Lower leg skin (tissue), 4 donors: ENCODE results near the gene ULBP3. TPM values are rescaled to one million over a fixed set of nuclear protein-coding genes. Genes with fewer than 3 reads are reported as not detected.

Source experiments
- DNase-seq, 2 donors: peaks; one replicate each; pipeline ENCODE4 v3.0.0-alpha.2; 2019; ENCODE audit warnings: low spot score in 2 of 2
- H3K4me3 ChIP-seq: fragments of 200-600 bp; sonication (generic); 2 replicates; pipeline ENCODE4 v1.5.1; 2017; ENCODE audit warnings: mild to moderate bottlenecking, low read depth; ENCODE audit not compliant: poor library complexity, severe bottlenecking
- POLR2A ChIP-seq, 2 donors: fragments of 450-650 bp; IDR thresholded peaks; one replicate each; pipeline ENCODE4 v1.6.1; 2016 to 2017; ENCODE audit warnings: antibody characterized with exemption in 2 of 2, mild to moderate bottlenecking in 1 of 2, moderate library complexity in 1 of 2
- WGBS, 2 donors: methylation state at CpG; one replicate each; pipeline ENCODE4 v1.1.5; 2018; 5-methylcytosine and 5-hydroxymethylcytosine counted together
- intact Hi-C: fragments of 100-400 bp; cut with DNase I; formaldehyde crosslinking; loops from one replicate; pipeline ENCODE4 v1.15.0; 2023; ENCODE audit warnings: low total_unique reads
- total RNA-seq, 4 donors: library from RNA; depleted of rRNA; stranded (reverse); fragments of >200 nt; gene quantifications; one replicate each; pipeline ENCODE4 v1.1.0, GENCODE V29; 2016
- TF ChIP-seq, protein P1 (sequence below), 3 donors: fragments of 450-650 bp; IDR thresholded peaks; one replicate each; pipeline ENCODE4 v1.5.1; 2016; ENCODE audit warnings: antibody characterized with exemption in 3 of 3, mild to moderate bottlenecking in 3 of 3, moderate library complexity in 2 of 3

The ULBP3 gene
- total RNA-seq, 4 donors from 2014 or later, result 1.2 to 2.4 (median 1.2) TPM; not detected in 1

DNA sequence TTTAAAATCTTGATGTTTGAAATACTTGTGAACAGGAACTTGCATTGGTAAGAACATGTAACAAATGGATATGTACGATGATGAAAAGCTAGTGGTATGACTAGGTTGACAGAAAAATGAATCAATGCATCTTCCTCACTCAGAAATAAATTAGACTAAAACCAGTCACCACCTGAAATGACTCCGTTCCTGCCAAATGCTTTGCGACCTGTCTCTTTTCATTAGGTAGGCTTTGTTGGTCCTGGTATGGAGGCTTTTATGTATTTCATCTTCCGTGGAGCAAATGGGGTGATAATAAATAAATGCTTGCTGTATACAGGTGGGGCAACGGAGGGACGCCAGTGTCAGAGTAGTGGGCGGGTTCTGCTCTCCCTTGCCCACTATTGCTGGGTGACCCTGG is 17.1 kb upstream of the ULBP3 start:
- no peak overlapping the region for H3K4me3 ChIP-seq
- WGBS, 2 donors, result 89 to 94% methylated on average over 7 of the region's 7 CpGs
- no peak for DNase-seq
- intact Hi-C loops, result loop anchor here (10.0 kb wide), 2 partner anchors 249 to 309 kb away; no protein-coding TSS in a partner anchor
- TF ChIP-seq, protein P1, sequence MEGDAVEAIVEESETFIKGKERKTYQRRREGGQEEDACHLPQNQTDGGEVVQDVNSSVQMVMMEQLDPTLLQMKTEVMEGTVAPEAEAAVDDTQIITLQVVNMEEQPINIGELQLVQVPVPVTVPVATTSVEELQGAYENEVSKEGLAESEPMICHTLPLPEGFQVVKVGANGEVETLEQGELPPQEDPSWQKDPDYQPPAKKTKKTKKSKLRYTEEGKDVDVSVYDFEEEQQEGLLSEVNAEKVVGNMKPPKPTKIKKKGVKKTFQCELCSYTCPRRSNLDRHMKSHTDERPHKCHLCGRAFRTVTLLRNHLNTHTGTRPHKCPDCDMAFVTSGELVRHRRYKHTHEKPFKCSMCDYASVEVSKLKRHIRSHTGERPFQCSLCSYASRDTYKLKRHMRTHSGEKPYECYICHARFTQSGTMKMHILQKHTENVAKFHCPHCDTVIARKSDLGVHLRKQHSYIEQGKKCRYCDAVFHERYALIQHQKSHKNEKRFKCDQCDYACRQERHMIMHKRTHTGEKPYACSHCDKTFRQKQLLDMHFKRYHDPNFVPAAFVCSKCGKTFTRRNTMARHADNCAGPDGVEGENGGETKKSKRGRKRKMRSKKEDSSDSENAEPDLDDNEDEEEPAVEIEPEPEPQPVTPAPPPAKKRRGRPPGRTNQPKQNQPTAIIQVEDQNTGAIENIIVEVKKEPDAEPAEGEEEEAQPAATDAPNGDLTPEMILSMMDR (IDR thresholded peaks at IDR 0.05), result no peak
- TF ChIP-seq POLR2A (IDR thresholded peaks at IDR 0.05), result no peak

DNA sequence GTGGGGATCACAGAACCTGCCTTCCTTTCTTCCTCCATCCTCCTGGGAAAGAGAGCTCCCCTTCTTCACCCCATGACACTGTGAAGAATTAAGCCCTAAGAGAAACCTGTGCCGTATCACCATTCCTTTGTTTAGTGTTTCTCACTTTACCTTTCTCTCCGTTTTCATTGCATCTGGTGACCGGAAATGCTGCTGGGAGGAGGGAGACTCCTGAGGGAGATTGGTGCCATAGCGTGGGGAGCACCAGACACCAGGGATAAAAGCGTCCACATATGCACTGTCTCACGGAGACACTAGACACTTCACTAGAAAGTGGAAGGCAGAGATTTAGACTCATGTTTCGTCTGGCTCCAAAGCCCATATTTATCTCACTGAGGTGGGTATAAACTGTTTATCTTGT is 15.5 kb upstream of the ULBP3 start:
- DNase-seq, result no peak
- no peak overlapping the region for H3K4me3 ChIP-seq
- 89% methylated on average over 7 of the region's 7 CpGs for WGBS, 2 donors
- intact Hi-C loops, result loop anchor here (10.0 kb wide), 2 partner anchors 250 to 310 kb away; no protein-coding TSS in a partner anchor
- TF ChIP-seq POLR2A (IDR thresholded peaks at IDR 0.05), result no peak
- TF ChIP-seq, protein P1 (IDR thresholded peaks at IDR 0.05), result no peak

DNA sequence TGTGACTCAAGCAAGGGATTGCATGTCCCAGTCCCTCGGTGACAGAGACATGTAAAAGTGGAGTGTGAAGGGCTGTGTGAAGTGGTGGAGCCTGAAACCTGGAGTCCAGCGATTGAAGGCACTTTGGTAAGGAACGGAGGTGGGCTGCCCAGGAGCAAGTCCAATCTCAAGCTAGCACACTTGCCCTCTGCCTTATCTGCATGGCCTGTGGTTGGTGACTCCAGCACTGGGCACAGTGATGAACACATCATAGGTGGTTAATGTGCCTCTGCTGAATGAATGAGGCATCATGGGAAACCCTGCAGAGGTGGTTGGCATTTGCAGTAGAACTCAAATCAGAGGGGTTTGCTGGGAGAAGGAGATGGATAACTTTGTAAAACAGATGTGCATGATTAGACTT is 14.9 kb upstream of the ULBP3 start:
- DNase-seq, result no peak
- intact Hi-C loops, result loop anchor here (10.0 kb wide), 2 partner anchors 251 to 311 kb away; no protein-coding TSS in a partner anchor
- H3K4me3 ChIP-seq, result no peak overlapping the region
- WGBS, 2 donors, result 89 to 98% methylated on average over 3 of the region's 3 CpGs
- TF ChIP-seq, protein P1 (IDR thresholded peaks at IDR 0.05), result no peak
- TF ChIP-seq POLR2A (IDR thresholded peaks at IDR 0.05), result no peak

DNA sequence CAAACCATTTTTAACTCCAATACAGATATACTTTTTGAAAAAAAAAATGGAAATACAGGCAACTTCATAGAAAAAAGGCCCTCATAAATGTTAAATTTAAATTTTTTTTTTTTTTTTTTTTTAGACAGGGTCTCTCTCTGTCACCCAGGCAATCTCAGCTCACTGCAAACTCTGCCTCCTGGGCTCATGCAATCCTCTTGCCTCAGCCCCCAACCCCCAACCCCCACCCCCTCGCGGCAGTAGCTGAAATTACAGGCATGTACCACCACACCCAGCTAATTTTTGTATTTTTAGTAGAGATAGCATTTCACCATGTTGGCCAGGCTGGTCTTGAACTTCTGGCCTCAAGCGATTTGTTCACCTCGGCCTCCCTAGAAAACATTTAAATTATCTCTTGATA is 12.8 kb upstream of the ULBP3 start:
- TF ChIP-seq POLR2A (IDR thresholded peaks at IDR 0.05), result no peak
- TF ChIP-seq, protein P1 (IDR thresholded peaks at IDR 0.05), result no peak
- WGBS, 2 donors, result 63 to 70% methylated on average over 4 of the region's 4 CpGs
- intact Hi-C loops, result loop anchor here (10.0 kb wide), 2 partner anchors 253 to 313 kb away; no protein-coding TSS in a partner anchor

DNA sequence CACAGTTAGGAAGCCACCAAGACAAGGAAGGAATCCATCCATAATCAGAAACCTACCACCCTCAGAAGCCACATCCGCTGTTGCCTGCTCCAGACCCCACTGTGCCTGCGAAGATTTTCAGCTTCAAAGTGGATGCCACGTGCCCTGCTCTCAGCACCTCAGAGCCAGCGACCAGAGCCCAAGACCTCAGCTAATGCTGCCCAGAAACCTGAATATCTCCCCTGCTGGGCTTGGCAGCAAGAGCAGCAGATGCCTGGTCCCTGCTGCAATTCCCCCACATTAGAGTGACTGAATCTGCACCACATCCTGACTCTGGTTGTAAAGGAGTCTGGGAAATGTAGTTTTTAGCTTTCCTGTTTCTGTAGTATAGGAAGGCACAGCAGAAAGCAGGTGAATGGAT is 10.7 kb upstream of the ULBP3 start:
- intact Hi-C loops, result loop anchor here (10.0 kb wide), 3 partner anchors 255 to 735 kb away; no protein-coding TSS in a partner anchor
- DNase-seq, result peak in 1 of 2 donors; percentile 43
- no peak for TF ChIP-seq POLR2A (IDR thresholded peaks at IDR 0.05)
- TF ChIP-seq, protein P1 (IDR thresholded peaks at IDR 0.05), result no peak

More for the DNA sequence above, 12.8 kb upstream of the ULBP3 start:
- DNase-seq, result peak in 1 of 2 donors; percentile 13
- H3K4me3 ChIP-seq, result no peak overlapping the region

DNA sequence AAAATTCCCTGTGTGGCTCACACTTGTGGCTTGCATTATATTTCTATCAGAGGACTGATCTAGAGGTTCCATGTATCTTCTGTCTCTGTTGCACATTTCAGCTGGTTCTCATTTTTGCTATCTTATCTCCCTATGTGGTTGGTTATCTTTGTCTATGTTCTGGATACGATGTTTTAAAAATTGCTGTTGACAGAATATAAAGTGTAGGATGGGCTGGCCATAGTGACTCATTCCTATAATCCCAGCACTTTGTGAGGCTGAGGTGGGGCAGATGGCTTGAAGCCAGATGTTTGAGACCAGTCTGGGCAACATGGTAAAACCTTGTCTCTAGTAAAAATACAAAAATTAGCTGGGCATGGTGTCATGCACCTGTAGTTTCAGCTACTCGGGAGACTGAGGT is 9.9 kb upstream of the ULBP3 start:
- intact Hi-C loops, result loop anchor here (10.0 kb wide), 1 partner anchor 736 kb away; no protein-coding TSS in a partner anchor
- no peak overlapping the region for H3K4me3 ChIP-seq
- 48 to 53% methylated on average over 2 of the region's 2 CpGs for WGBS, 2 donors
- no peak for DNase-seq
- TF ChIP-seq, protein P1 (IDR thresholded peaks at IDR 0.05), result no peak
- no peak for TF ChIP-seq POLR2A (IDR thresholded peaks at IDR 0.05)

More for the DNA sequence above, 10.7 kb upstream of the ULBP3 start:
- 73 to 86% methylated on average over 4 of the region's 4 CpGs for WGBS, 2 donors
- H3K4me3 ChIP-seq, result no peak overlapping the region
